ENCODE results near the gene NDRG4. TPM values are rescaled to one million over a fixed set of nuclear protein-coding genes. Genes with fewer than 3 reads are reported as not detected.

NDRG4 gene
- total RNA-seq, 6 experiments from 2014 or later, result 1.5 to 5.3 (median 3.6) TPM

- peaks cover 42% of the 10 kb centered on the region for H3K36me3 Mint-ChIP-seq (ENCODE audit: low read depth)
- peak overlapping the region; percentile 42 for H3K27ac Mint-ChIP-seq
- H3K4me3 Mint-ChIP-seq, result no peak overlapping the region
Measured at GRCh38 chr16:58518083-58518979, 18.4 kb downstream of the NDRG4 start.

GRCh38 chr16:58518980-58519368 is 19.0 kb downstream of the NDRG4 start:
- no peak for TF ChIP-seq CTCF (IDR thresholded peaks at IDR 0.05)
- H3K27me3 Mint-ChIP-seq (ENCODE audit: insufficient read depth), result peaks cover 6% of the 10 kb centered on the region
- DNase-seq, result no peak
- peaks cover 44% of the 10 kb centered on the region for H3K36me3 Mint-ChIP-seq (ENCODE audit: low read depth)
- H3K4me3 Mint-ChIP-seq, result no peak overlapping the region
- H3K4me1 Mint-ChIP-seq (ENCODE audit: low read depth), result peaks cover 16% of the 10 kb centered on the region
- H3K9me3 Mint-ChIP-seq, result no peaks in the 10 kb centered on the region
- no peak overlapping the region for H3K27ac Mint-ChIP-seq

More at GRCh38 chr16:58518083-58518979, 18.4 kb downstream of the NDRG4 start:
- Mint-ChIP-seq H3K27me3 (ENCODE audit: insufficient read depth) (peaks cover 6% of the 10 kb centered on the region), H3K9me3 (no peaks in the 10 kb centered on the region), H3K4me1 (ENCODE audit: low read depth) (peaks cover 23% of the 10 kb centered on the region)
- no peak for DNase-seq
- TF ChIP-seq CTCF (IDR thresholded peaks at IDR 0.05), result no peak

GRCh38 chr16:58519707-58520106 is 19.8 kb downstream of the NDRG4 start:
- Mint-ChIP-seq H3K36me3 (ENCODE audit: low read depth) (peaks cover 47% of the 10 kb centered on the region), H3K4me3 (no peak overlapping the region), H3K9me3 (no peaks in the 10 kb centered on the region), H3K4me1 (ENCODE audit: low read depth) (peaks cover 11% of the 10 kb centered on the region), H3K27ac (0 out of 2 replicates have a peak overlapping the region, but pooled peaks have one; percentile 9), H3K27me3 (ENCODE audit: insufficient read depth) (peaks cover 6% of the 10 kb centered on the region)
- no peak for DNase-seq
- TF ChIP-seq CTCF (IDR thresholded peaks at IDR 0.05), result no peak

- Mint-ChIP-seq H3K4me3 (no peak overlapping the region), H3K4me1 (ENCODE audit: low read depth) (no peaks in the 10 kb centered on the region), H3K27ac (no peak overlapping the region), H3K36me3 (ENCODE audit: low read depth) (peaks cover 54% of the 10 kb centered on the region), H3K9me3 (no peaks in the 10 kb centered on the region), H3K27me3 (ENCODE audit: insufficient read depth) (no peaks in the 10 kb centered on the region; the same call in 1 of the 2 replicates)
- no peak for DNase-seq
- no peak for TF ChIP-seq CTCF (IDR thresholded peaks at IDR 0.05)
Measured at GRCh38 chr16:58530179-58530578, 30.2 kb downstream of the NDRG4 start.

- no peaks in the 10 kb centered on the region for H3K27me3 Mint-ChIP-seq (ENCODE audit: insufficient read depth)
- peaks cover 49% of the 10 kb centered on the region for H3K36me3 Mint-ChIP-seq (ENCODE audit: low read depth)
- TF ChIP-seq CTCF (IDR thresholded peaks at IDR 0.05), result no peak
- H3K4me1 Mint-ChIP-seq (ENCODE audit: low read depth), result no peaks in the 10 kb centered on the region
- H3K27ac Mint-ChIP-seq, result no peak overlapping the region
- no peak overlapping the region for H3K4me3 Mint-ChIP-seq
- H3K9me3 Mint-ChIP-seq, result no peaks in the 10 kb centered on the region
- DNase-seq, result no peak
Measured at GRCh38 chr16:58532414-58532813, 32.5 kb downstream of the NDRG4 start.
